A549 (cell line): ENCODE results near the gene RHBDL2. TPM values are rescaled to one million over a fixed set of nuclear protein-coding genes. Genes with fewer than 3 reads are reported as not detected.

ENCODE experiments used
- ATAC-seq, 2 experiments: fragments of 200-7000 bp in 1 of 2; fragments of >200 bp in 1 of 2; cut with Nextera tagmentation in 1 of 2; cut with Tn5 transposase in 1 of 2; 3 replicates each; pipeline versions ENCODE4 v1.8.0 to v1.9.1; 2018 to 2020; ENCODE audit warnings: mild to moderate bottlenecking in 1 of 2, moderate library complexity in 1 of 2
- CTCF ChIA-PET: fragments of 300-600 bp; sonication (Branson Sonifier 250); formaldehyde crosslinking; extraction: SDS; loops from one replicate; lab custom pipeline; 2021; ENCODE audit warnings: antibody characterized with exemption, inconsistent platforms; lab: Yijun Ruan, JAX
- POLR2A ChIA-PET: fragments of 350-600 bp; formaldehyde crosslinking; extraction: SDS; loops from one replicate; lab custom pipeline; 2021; ENCODE audit warnings: antibody characterized with exemption, inconsistent platforms; lab: Yijun Ruan, JAX
- DNase-seq, 2 experiments: peaks; one replicate each; pipeline versions ENCODE4 v3.0.0 to v3.0.0-alpha.2; 2011 to 2016; ENCODE audit warnings: low read depth in 1 of 2, low spot score in 1 of 2
- FAIRE-seq: peaks from 2 replicates; lab custom pipeline; 2011; peaks lifted over from hg19 to GRCh38; lab: Jason Lieb, UNC
- H3K27ac ChIP-seq, 2 experiments: fragments of >200 bp; sonication (Bioruptor Twin); formaldehyde crosslinking; 3 replicates each; pipeline ENCODE4 v1.5.1; 2016 to 2017
- H3K4me1 ChIP-seq: fragments of >200 bp; sonication (Bioruptor Twin); formaldehyde crosslinking; 3 replicates; pipeline ENCODE4 v1.6.1; 2016
- H3K4me2 ChIP-seq: fragments of >200 bp; sonication (Bioruptor Twin); formaldehyde crosslinking; 3 replicates; pipeline ENCODE4 v1.6.1; 2016
- H3K4me3 ChIP-seq: fragments of >200 bp; sonication (Bioruptor Twin); formaldehyde crosslinking; 3 replicates; pipeline ENCODE4 v1.5.1; 2016
- H3K9me3 ChIP-seq: fragments of >200 bp; sonication (Bioruptor Twin); formaldehyde crosslinking; 3 replicates; pipeline ENCODE4 v1.6.1; 2016
- BCL3 ChIP-seq: fragments of >200 bp; sonication (Bioruptor Twin); formaldehyde crosslinking; IDR thresholded peaks from 3 replicates; pipeline ENCODE4 v1.6.1; 2016
- CBX8 ChIP-seq: fragments of 200-600 bp; sonication (generic); IDR thresholded peaks from 2 replicates; pipeline ENCODE4 v1.6.1; 2016
- CHD4 ChIP-seq: fragments of 200-600 bp; sonication (generic); IDR thresholded peaks from 2 replicates; pipeline ENCODE4 v1.6.1; 2016; ENCODE audit warnings: antibody characterized with exemption, mild to moderate bottlenecking, borderline replicate concordance
- E2F6 ChIP-seq: IDR thresholded peaks from 2 replicates; pipeline ENCODE4 v1.6.1; 2012; ENCODE audit warnings: low read depth, borderline replicate concordance
- EP300 ChIP-seq, 2 experiments: fragments of >200 bp; sonication (Bioruptor Twin); formaldehyde crosslinking; IDR thresholded peaks; 2 replicates in 1 of 2; 3 replicates in 1 of 2; pipeline ENCODE4 v1.6.1; 2016 to 2017
- ESRRA ChIP-seq: fragments of 150-350 bp; IDR thresholded peaks from 2 replicates; pipeline ENCODE4 v1.6.1; 2014; ENCODE audit warnings: mild to moderate bottlenecking, low read length, borderline replicate concordance
- FOSB ChIP-seq: fragments of 250-450 bp; sonication (Bioruptor Pico); IDR thresholded peaks from 2 replicates; pipeline ENCODE4 v1.5.0; 2020; ENCODE audit warnings: mild to moderate bottlenecking, moderate library complexity
- FOSL2 ChIP-seq, 2 experiments: fragments of 450-650 bp in 1 of 2; fragments of >200 bp in 1 of 2; sonication (Bioruptor Twin) in 1 of 2; formaldehyde crosslinking; IDR thresholded peaks; 2 replicates each; pipeline versions ENCODE4 v1.5.0 to v1.6.1; 2016 to 2020; ENCODE audit warnings: mild to moderate bottlenecking in 1 of 2, moderate library complexity in 1 of 2
- HDAC2 ChIP-seq: fragments of 200-600 bp; sonication (generic); IDR thresholded peaks from 2 replicates; pipeline ENCODE4 v1.6.1; 2016
- HES2 ChIP-seq: fragments of >200 bp; sonication (Bioruptor Twin); formaldehyde crosslinking; IDR thresholded peaks from 2 replicates; pipeline ENCODE4 v1.6.1; 2016
- HMGXB4 ChIP-seq: fragments of 250-450 bp; sonication (Bioruptor Pico); IDR thresholded peaks from 2 replicates; pipeline ENCODE4 v1.5.0; 2021; ENCODE audit warnings: mild to moderate bottlenecking, moderate library complexity, borderline replicate concordance
- HOXA7 ChIP-seq: fragments of 250-450 bp; sonication (Bioruptor Pico); IDR thresholded peaks from 2 replicates; pipeline ENCODE4 v1.5.0; 2020; ENCODE audit warnings: mild to moderate bottlenecking, moderate library complexity
- HOXB13 ChIP-seq: fragments of 250-450 bp; sonication (Bioruptor Pico); IDR thresholded peaks from 2 replicates; pipeline ENCODE4 v1.5.0; 2020; ENCODE audit warnings: low read depth, mild to moderate bottlenecking, moderate library complexity
- HOXB5 ChIP-seq: fragments of 250-450 bp; sonication (Bioruptor Pico); IDR thresholded peaks from 2 replicates; pipeline ENCODE4 v1.5.0; 2020; ENCODE audit warnings: mild to moderate bottlenecking, moderate library complexity
- JUN ChIP-seq, 2 experiments: fragments of >200 bp; sonication (Bioruptor Twin); formaldehyde crosslinking; IDR thresholded peaks; 2 replicates in 1 of 2; 3 replicates in 1 of 2; pipeline ENCODE4 v1.6.1; 2016 to 2017
- JUNB ChIP-seq: fragments of >200 bp; sonication (Bioruptor Twin); formaldehyde crosslinking; IDR thresholded peaks from 2 replicates; pipeline ENCODE4 v1.6.1; 2016
- MAX ChIP-seq: IDR thresholded peaks from 2 replicates; pipeline ENCODE4 v1.6.1; 2012
- NFE2L2 ChIP-seq: fragments of 150-350 bp; conservative IDR thresholded peaks from 2 replicates; pipeline ENCODE4 v1.6.1; 2014; ENCODE audit warnings: low read length
- PHF8 ChIP-seq: fragments of 200-600 bp; sonication (generic); IDR thresholded peaks from 2 replicates; pipeline ENCODE4 v1.6.1; 2016; ENCODE audit warnings: low read depth, mild to moderate bottlenecking, antibody characterized with exemption, moderate library complexity, borderline replicate concordance
- POLR2AphosphoS2 ChIP-seq: conservative IDR thresholded peaks from 2 replicates; pipeline ENCODE4 v1.6.1; 2012; ENCODE audit warnings: low read length, improper control_type of control experiment, inconsistent platforms
- TP53 ChIP-seq: fragments of 250-450 bp; sonication (Bioruptor Pico); IDR thresholded peaks from 2 replicates; pipeline ENCODE4 v1.5.0; 2021; ENCODE audit warnings: mild to moderate bottlenecking, moderate library complexity
- ZC3H11A ChIP-seq: fragments of 450-650 bp; IDR thresholded peaks from 2 replicates; pipeline ENCODE4 v1.6.1; 2014; ENCODE audit warnings: antibody characterized with exemption, mild to moderate bottlenecking
- ZFP36 ChIP-seq: fragments of 450-650 bp; IDR thresholded peaks from 2 replicates; pipeline ENCODE4 v1.6.1; 2014; ENCODE audit warnings: borderline replicate concordance; ENCODE audit not compliant: partially characterized antibody
- ZNF302 ChIP-seq: fragments of 250-450 bp; sonication (Bioruptor Pico); IDR thresholded peaks from 2 replicates; pipeline ENCODE4 v1.9.0; 2021; ENCODE audit warnings: inconsistent platforms, mild to moderate bottlenecking, moderate library complexity
- ZSCAN20 ChIP-seq: fragments of 250-450 bp; sonication (Bioruptor Pico); IDR thresholded peaks from 2 replicates; pipeline ENCODE4 v1.8.0; 2022; ENCODE audit warnings: mild to moderate bottlenecking, moderate library complexity
- WGBS: methylation state at CpG from one replicate; pipeline ENCODE4 v1.1.6; 2017; ENCODE audit errors: missing lambda C conversion rate; 5-methylcytosine and 5-hydroxymethylcytosine counted together
- polyA plus RNA-seq, 4 experiments: library from polyadenylated mRNA; depleted of rRNA in 3 of 4; stranded (reverse); fragments of >200 nt; fragmentation: RNase III in 1 of 4; extraction: RNeasy Plus Mini Kit Qiagen cat#74134 plus additional on column Dnase treatment in 1 of 4; gene quantifications; 2 replicates in 3 of 4; 3 replicates in 1 of 4; pipeline ENCODE4 v1.2.3, GENCODE V29; 2011 to 2017

The RHBDL2 gene
- polyA plus RNA-seq, 2 of the 4 experiments (the other 2 are of a cell fraction) = 2.6 to 3.6 TPM

GRCh38 chr1:38859561-38860453, 81.8 kb downstream of the RHBDL2 start, which contains the start of gene RRAGC (continued):
- peak in 1 of 2 experiments; percentile 62; a peak in 2 of 5 replicates for TF ChIP-seq JUN (IDR thresholded peaks at IDR 0.05)
- TF ChIP-seq ZNF302 (CRISPR knock-in tag) = no peak
- no peak for TF ChIP-seq HMGXB4 (CRISPR knock-in tag)
- no peak for TF ChIP-seq HOXB13 (CRISPR knock-in tag)
- no peak for TF ChIP-seq ZC3H11A

GRCh38 chr1:38858833-38859560, 82.6 kb downstream of the RHBDL2 start:
- FAIRE-seq = no peak

GRCh38 chr1:38852780-38853179, 88.8 kb downstream of the RHBDL2 start:
- H3K27ac ChIP-seq = no peak overlapping the region
- H3K4me3 ChIP-seq = no peak overlapping the region
- no peak overlapping the region for H3K4me2 ChIP-seq
- ChIA-PET POLR2A (no interaction called here), CTCF (interaction anchor here (0.7 kb wide), 1 partner anchor 953 kb away, joined by 3 read pairs; no protein-coding TSS in a partner anchor)
- H3K9me3 ChIP-seq = no peaks in the 10 kb centered on the region
- WGBS = 89% methylated on average over 4 of the region's 4 CpGs
- FAIRE-seq (no peak), ATAC-seq (no peak), DNase-seq (no peak)
- no peaks in the 10 kb centered on the region; the same call in 2 of the 3 replicates for H3K4me1 ChIP-seq
- TF ChIP-seq HOXA7 (no peak), CBX8 (no peak), ZSCAN20 (CRISPR knock-in tag) (no peak), ESRRA (no peak), PHF8 (no peak), HOXB5 (no peak), FOSL2 (IDR thresholded peaks at IDR 0.05) (no peak), FOSL2 (CRISPR knock-in tag; IDR thresholded peaks at IDR 0.05) (no peak), HES2 (no peak), FOSB (CRISPR knock-in tag) (no peak), HDAC2 (no peak), BCL3 (no peak), JUNB (no peak), ZFP36 (no peak)

More at GRCh38 chr1:38858833-38859560, 82.6 kb downstream of the RHBDL2 start:
- CTCF ChIA-PET = interaction anchor here (0.9 kb wide), 1 partner anchor 815 kb away, joined by 3 read pairs; no protein-coding TSS in a partner anchor
- 11% methylated on average over 8 of the region's 51 CpGs for WGBS
- Histone ChIP-seq H3K4me3 (peak overlapping the region; percentile 89), H3K4me2 (peak overlapping the region; percentile 92), H3K9me3 (no peaks in the 10 kb centered on the region), H3K4me1 (peaks cover 11% of the 10 kb centered on the region), H3K27ac (peak overlapping the region; percentile 85 to 92)
- TF ChIP-seq POLR2AphosphoS2 (no peak), HMGXB4 (CRISPR knock-in tag) (no peak), EP300 (IDR thresholded peaks at IDR 0.05) (no peak), MAX (no peak), CHD4 (no peak), NFE2L2 (no peak), E2F6 (no peak), TP53 (no peak)
- POLR2A ChIA-PET = interaction anchor here (0.6 kb wide), 1 partner anchor 130 kb away, joined by 3 read pairs; no protein-coding TSS in a partner anchor
- ATAC-seq (peak; percentile 31 to 48), DNase-seq (peak; percentile 15 to 18)
